GM12878 (cell line): ENCODE measurements around the gene DEFB126. TPM values are rescaled to one million over a fixed set of nuclear protein-coding genes. Genes with fewer than 3 reads are reported as not detected.

Source experiments
- ATAC-seq: fragments of 200-7000 bp; cut with Tn5 transposase; 3 replicates; pipeline ENCODE4 v1.9.1; 2020; ENCODE audit warnings: mild to moderate bottlenecking, moderate library complexity
- BruUV-seq: library from RNA; stranded (reverse); fragments of 400-500 nt; replicated peaks from 2 replicates; lab custom pipeline; 2021; lab: Mats Ljungman, UMichigan
- CTCF ChIA-PET: fragments of 300-600 bp; sonication (Branson Sonifier 250); formaldehyde crosslinking; extraction: SDS; loops from one replicate; lab custom pipeline; 2021; ENCODE audit warnings: inconsistent platforms; lab: Yijun Ruan, JAX
- POLR2A ChIA-PET: fragments of 350-600 bp; formaldehyde crosslinking; extraction: SDS; loops from one replicate; lab custom pipeline; 2021; ENCODE audit warnings: inconsistent platforms; lab: Charles Lee
- RAD21 ChIA-PET: fragments of 300-600 bp; sonication (Branson Sonifier 250); formaldehyde crosslinking; loops from one replicate; lab custom pipeline; 2023; ENCODE audit warnings: antibody characterized with exemption; ENCODE audit not compliant: unreplicated experiment; lab: Charles Lee
- SMC1A ChIA-PET: fragments of 300-600 bp; sonication (Branson Sonifier 250); formaldehyde crosslinking; loops from one replicate; lab custom pipeline; 2023; ENCODE audit not compliant: unreplicated experiment, uncharacterized antibody; lab: Charles Lee
- DNase-seq: peaks from one replicate; pipeline ENCODE4 v3.0.0-alpha.2; 2011; ENCODE audit warnings: low read depth, low spot score
- FAIRE-seq: peaks from 3 replicates; lab custom pipeline; 2011; peaks lifted over from hg19 to GRCh38; lab: Jason Lieb, UNC
- H2AFZ ChIP-seq: 2 replicates; pipeline ENCODE4 v1.6.0; 2011; ENCODE audit warnings: low read depth, low read length, control low read depth; ENCODE audit not compliant: control insufficient read depth
- H3K27ac ChIP-seq: 2 replicates; pipeline ENCODE4 v1.5.1; 2011; ENCODE audit warnings: control low read depth; ENCODE audit not compliant: control insufficient read depth, insufficient read depth
- H3K27me3 ChIP-seq, 2 experiments: replicated peaks in 1 of 2; 2 replicates each; pipeline versions ENCODE4 v1.6.0 to v1.6.1; 2011; ENCODE audit warnings: low read length in 1 of 2; ENCODE audit not compliant: control insufficient read depth in 2 of 2, insufficient read depth in 2 of 2
- H3K36me3 ChIP-seq, 2 experiments: 2 replicates each; pipeline ENCODE4 v1.5.1; 2011; ENCODE audit warnings: low read length in 1 of 2; ENCODE audit not compliant: control insufficient read depth in 2 of 2, insufficient read depth in 2 of 2
- H3K4me1 ChIP-seq: 2 replicates; pipeline ENCODE4 v1.6.1; 2011; ENCODE audit warnings: mild to moderate bottlenecking, low read length, moderate library complexity, mixed read lengths; ENCODE audit not compliant: control insufficient read depth, insufficient read depth
- H3K4me2 ChIP-seq: 2 replicates; pipeline ENCODE4 v1.6.0; 2011; ENCODE audit warnings: control low read depth; ENCODE audit not compliant: control insufficient read depth, insufficient read depth
- H3K4me3 ChIP-seq: fragments of 200-600 bp; sonication (generic); 2 replicates; pipeline ENCODE4 v1.5.1; 2016
- H3K79me2 ChIP-seq: 2 replicates; pipeline ENCODE4 v1.6.0; 2011; ENCODE audit warnings: low read length; ENCODE audit not compliant: control insufficient read depth, insufficient read depth
- H3K9ac ChIP-seq: 2 replicates; pipeline ENCODE4 v1.8.0; 2011; ENCODE audit warnings: low read length, control low read depth, mixed read lengths; ENCODE audit not compliant: control insufficient read depth, insufficient read depth
- H3K9me3 ChIP-seq: replicated peaks from 3 replicates; pipeline ENCODE4 v1.5.1; 2011; ENCODE audit warnings: mild to moderate bottlenecking, low read length; ENCODE audit not compliant: control insufficient read depth, insufficient read depth
- H4K20me1 ChIP-seq: 2 replicates; pipeline ENCODE4 v1.6.0; 2011; ENCODE audit not compliant: control insufficient read depth, insufficient read depth
- ESRRA ChIP-seq: IDR thresholded peaks from 2 replicates; pipeline ENCODE4 v1.6.1; 2012; ENCODE audit warnings: mild to moderate bottlenecking, low read length, improper control_type of control experiment
- MYB ChIP-seq: fragments of 150-350 bp; IDR thresholded peaks from 2 replicates; pipeline ENCODE4 v1.6.1; 2014; ENCODE audit warnings: mild to moderate bottlenecking, low read depth, low read length, borderline replicate concordance
- NFXL1 ChIP-seq: fragments of 450-650 bp; IDR thresholded peaks from 2 replicates; pipeline ENCODE4 v1.6.1; 2017; ENCODE audit warnings: antibody characterized with exemption, mild to moderate bottlenecking, borderline replicate concordance
- RELB ChIP-seq: fragments of 450-650 bp; IDR thresholded peaks from 2 replicates; pipeline ENCODE4 v1.6.1; 2017; ENCODE audit warnings: low read depth, mild to moderate bottlenecking, moderate library complexity
- SMARCA5 ChIP-seq: fragments of 450-650 bp; IDR thresholded peaks from 2 replicates; pipeline ENCODE4 v1.6.1; 2017; ENCODE audit warnings: mild to moderate bottlenecking
- in situ Hi-C: fragments of 300-500 bp; cut with MboI; formaldehyde crosslinking; loops from 9 replicates; pipeline ENCODE4 v1.14.3; 2018; ENCODE audit warnings: mixed read lengths
- intact Hi-C: fragments of 100-400 bp; cut with micrococcal nuclease; formaldehyde crosslinking; loops from one replicate; pipeline ENCODE4 v1.14.2; 2022; ENCODE audit not compliant: unreplicated experiment
- polyA plus RNA-seq, 11 experiments: library from polyadenylated mRNA; depleted of rRNA in 4 of 11; unstranded in 6 of 11; stranded (reverse) in 5 of 11; fragments of >200 nt; fragmentation: Nextera tagmentation in 4 of 11; fragmentation: Illumina TruSeq in 1 of 11; extraction: Ambion mirVana in 4 of 11; extraction: Trizol in 1 of 11; gene quantifications; 1 replicate in 1 of 11; 2 replicates in 10 of 11; pipeline versions ENCODE4 v1.2.1 to v1.2.3, GENCODE V29; 2011 to 2016; ENCODE audit warnings: inconsistent platforms in 2 of 11, missing spikeins in 2 of 11, low read depth in 1 of 11
- total RNA-seq, 4 experiments: library from RNA; depleted of rRNA in 3 of 4; stranded (reverse); fragments of >200 nt in 3 of 4; fragmentation: Illumina TruSeq in 1 of 4; extraction: Trizol in 1 of 4; gene quantifications; 2 replicates each; pipeline versions ENCODE4 v1.2.1 to v1.2.3, GENCODE V29; 2013 to 2021
- TF ChIP-seq, protein P1 (sequence below): fragments of 450-650 bp; IDR thresholded peaks from 2 replicates; pipeline ENCODE4 v1.6.1; 2017; ENCODE audit warnings: borderline replicate concordance

The DEFB126 gene
- total and polyA plus RNA-seq, 10 of the 15 experiments (the other 5 are each of a cell fraction or from before 2014, with no cell fraction given) = not detected

GRCh38 chr20:142290-142689 is at the start of gene DEFB126 (continued):
- no peak for TF ChIP-seq RELB
- TF ChIP-seq ESRRA = no peak
- TF ChIP-seq, protein P1, sequence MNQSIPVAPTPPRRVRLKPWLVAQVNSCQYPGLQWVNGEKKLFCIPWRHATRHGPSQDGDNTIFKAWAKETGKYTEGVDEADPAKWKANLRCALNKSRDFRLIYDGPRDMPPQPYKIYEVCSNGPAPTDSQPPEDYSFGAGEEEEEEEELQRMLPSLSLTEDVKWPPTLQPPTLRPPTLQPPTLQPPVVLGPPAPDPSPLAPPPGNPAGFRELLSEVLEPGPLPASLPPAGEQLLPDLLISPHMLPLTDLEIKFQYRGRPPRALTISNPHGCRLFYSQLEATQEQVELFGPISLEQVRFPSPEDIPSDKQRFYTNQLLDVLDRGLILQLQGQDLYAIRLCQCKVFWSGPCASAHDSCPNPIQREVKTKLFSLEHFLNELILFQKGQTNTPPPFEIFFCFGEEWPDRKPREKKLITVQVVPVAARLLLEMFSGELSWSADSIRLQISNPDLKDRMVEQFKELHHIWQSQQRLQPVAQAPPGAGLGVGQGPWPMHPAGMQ = no peak
- TF ChIP-seq NFXL1 = no peak
- no peak for TF ChIP-seq MYB

DNA sequence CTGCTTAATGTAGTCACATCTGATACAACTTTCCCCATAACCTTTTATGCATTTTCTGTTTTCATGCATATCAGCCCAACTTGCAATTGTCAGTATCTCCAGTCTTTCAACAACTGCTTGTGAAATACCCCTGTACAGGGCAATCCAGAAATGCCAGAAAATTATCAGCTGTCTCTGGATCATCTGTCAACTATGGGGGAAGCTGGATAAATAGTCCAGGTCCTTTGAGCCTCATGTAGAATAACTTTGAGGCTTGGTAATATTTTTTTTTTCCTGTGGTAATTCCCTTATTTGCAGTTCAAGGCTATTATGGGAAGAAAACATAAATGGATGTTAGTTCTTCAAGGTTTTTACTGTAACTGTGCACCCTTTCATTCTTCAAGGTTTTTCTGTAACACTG is 48.7 kb upstream of the DEFB126 start:
- H2AFZ ChIP-seq = no peak overlapping the region
- H3K4me3 ChIP-seq = no peak overlapping the region
- H3K27ac ChIP-seq = no peak overlapping the region
- no peak overlapping the region for H3K9ac ChIP-seq
- H4K20me1 ChIP-seq = no peaks in the 10 kb centered on the region
- TF ChIP-seq SMARCA5 = no peak
- DNase-seq = no peak
- H3K4me2 ChIP-seq = no peak overlapping the region
- no TSS peak for BruUV-seq
- CTCF ChIA-PET = interaction anchor here (0.5 kb wide), 1 partner anchor 663 kb away, joined by 3 read pairs; no protein-coding TSS in a partner anchor
- H3K36me3 ChIP-seq = no peaks in the 10 kb centered on the region
- H3K9me3 ChIP-seq = no peaks in the 10 kb centered on the region
- no peaks in the 10 kb centered on the region for H3K4me1 ChIP-seq
- H3K79me2 ChIP-seq = no peaks in the 10 kb centered on the region
- FAIRE-seq = no peak
- POLR2A ChIA-PET = no interaction called here
- SMC1A ChIA-PET = no interaction called here
- RAD21 ChIA-PET = no interaction called here
- in situ Hi-C loops (no loop called here), intact Hi-C loops (no loop called here)
- no peak for ATAC-seq
- H3K27me3 ChIP-seq = no peaks in the 10 kb centered on the region
